NCI-H128 (cell line): ENCODE data around the gene PRR13.
"Not testable (repeated sequence)": the region's sequence is repeated elsewhere in the genome, so short reads cannot be mapped to it uniquely, and the experiment has no call there.

Experiments
- DNase-seq: peaks from one replicate; lab custom pipeline; 2025; ENCODE audit not compliant: unreplicated experiment; lab: John Stamatoyannopoulos, UW

PRR13 gene

GRCh38 chr12:53441040-53441833, at the start of gene PRR13:
TSS of gene PRR13 (plus strand) at chr12:53441734. CDS start at chr12:53442715, 981 bp downstream.
- DNase-seq: peak; percentile 95

DNA sequence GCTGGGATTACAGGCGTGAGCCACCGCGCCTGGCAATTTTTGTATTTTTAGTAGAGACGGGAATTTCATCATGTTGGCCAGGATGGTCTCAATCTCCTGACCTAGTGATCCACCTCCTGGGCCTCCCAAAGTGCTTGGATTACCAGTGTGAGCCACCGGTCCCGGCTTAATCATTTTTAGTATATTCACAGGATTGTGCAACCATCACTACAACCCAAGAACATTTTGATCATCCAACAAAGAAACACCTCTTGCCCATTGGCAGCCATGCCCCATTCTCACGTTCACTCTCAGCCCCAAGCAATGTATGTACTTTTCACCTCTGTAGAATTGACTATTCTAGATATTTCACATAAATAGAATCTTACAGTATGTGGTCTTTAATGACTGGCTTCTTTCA, 41.6 kb upstream of the PRR13 start:
- no peak for DNase-seq

DNA sequence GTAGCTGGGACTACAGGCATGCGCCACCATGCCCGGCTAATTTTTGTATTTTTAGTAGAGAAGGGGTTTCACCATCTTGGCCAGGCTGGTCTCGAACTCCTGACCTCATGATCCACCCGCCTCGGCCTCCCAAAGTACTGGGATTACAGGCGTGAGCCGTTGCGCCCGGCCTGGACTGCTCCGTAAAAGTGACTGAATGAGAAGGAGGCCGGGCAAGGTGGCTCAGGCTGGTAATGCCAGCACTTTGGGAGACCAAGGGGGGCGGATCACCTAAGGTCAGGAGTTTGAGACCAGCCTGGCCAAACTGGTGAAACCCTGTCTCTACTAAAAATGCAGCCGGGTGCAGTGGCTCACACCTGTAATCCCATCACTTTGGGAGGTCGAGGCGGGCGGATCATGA, 39.2 kb upstream of the PRR13 start:
- not testable (repeated sequence) for DNase-seq

DNA sequence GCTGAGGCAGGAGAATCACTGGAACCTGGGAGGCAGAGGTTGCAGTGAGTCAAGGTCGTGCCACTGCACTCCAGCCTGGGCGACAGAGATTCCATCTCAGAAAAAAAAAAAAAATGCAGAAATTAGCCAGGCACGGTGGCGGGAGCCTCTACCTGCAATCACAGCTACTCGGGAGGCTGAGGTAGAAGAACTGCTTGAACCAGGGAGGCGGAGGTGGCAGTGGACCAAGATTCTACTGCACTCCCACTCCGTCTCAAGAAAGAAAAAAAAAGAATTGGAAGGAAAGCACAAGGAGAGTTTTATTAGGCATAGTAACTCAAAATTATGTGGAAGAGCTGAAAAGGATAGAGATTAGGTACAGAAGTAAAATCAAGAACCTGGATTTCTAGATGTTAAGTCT, 38.7 kb upstream of the PRR13 start:
- DNase-seq: no peak

- DNase-seq: no peak
These were observed 30.6 kb upstream of the PRR13 start for GRCh38 chr12:53410951-53411350.

- DNase-seq: no peak
These were observed 27.9 kb upstream of the PRR13 start for GRCh38 chr12:53413485-53414204.

DNA sequence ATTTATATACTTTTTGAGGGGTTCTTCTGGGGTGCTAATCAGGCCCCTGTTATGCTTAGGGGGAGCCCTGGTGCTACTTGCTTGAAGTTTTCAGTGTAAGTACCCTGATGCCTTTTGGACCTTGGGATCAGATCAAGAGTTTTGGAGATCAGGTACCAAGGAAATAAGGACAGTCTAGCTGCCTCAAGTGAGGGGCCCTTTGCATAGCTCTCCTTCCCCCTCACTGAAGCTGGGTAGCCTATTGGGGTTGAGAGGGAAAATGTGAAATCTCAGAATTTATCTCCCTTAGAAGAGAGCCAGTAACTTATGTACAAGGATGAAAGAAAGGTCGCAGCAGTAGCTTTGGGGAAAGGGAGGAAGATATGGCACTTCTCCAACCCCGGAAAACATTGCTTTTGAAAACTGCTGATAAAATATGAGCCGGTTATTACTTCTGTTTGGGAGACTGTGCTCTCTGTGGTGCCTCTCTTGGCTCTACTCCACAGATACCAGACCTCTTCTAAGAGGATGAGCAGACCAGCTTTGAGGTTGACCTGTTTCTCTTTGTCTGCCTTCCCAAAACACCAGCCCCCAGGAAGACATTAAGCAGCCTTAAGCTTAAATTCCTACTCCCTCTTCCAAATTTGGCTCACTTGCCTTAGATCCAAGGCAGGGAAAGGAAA, 26.6 kb upstream of the PRR13 start:
- no peak for DNase-seq

DNA sequence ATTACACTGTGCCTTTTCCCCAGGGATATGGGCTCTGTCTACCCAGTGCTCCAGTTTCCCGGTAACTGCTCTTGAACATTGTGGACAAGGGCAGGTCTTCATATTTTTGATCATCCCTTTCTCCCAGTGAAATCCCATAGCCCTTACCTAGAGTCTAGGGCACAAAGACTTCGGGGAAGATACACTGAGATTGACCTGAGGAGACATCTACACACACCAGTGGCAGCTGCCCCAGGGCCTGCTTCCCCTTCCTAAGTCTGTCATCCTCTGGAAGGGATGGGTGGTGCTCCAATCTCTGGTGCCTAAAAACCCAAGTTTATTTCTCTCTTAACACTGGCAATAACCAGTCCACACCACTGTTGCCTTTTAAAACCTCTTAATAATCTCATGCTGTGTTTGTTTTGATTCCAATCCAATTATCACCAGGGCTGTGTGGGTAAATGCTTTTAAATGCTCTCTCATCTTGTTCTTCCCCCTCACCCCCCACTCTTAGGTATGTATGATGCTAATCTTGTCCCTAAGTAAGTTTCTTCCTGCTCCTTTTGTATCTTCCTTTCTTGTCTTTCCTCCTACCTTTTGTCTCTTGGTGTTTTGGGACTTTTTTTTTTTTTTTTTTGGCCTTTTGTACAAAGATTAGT, 25.7 kb upstream of the PRR13 start:
- not testable (repeated sequence) for DNase-seq

GRCh38 chr12:53417291-53417816, 24.2 kb upstream of the PRR13 start:
- not testable (repeated sequence) for DNase-seq

- no peak for DNase-seq
These were observed 23.3 kb upstream of the PRR13 start for GRCh38 chr12:53418221-53418620.

- no peak for DNase-seq
These were observed 21.8 kb upstream of the PRR13 start for GRCh38 chr12:53419756-53420155.

DNA sequence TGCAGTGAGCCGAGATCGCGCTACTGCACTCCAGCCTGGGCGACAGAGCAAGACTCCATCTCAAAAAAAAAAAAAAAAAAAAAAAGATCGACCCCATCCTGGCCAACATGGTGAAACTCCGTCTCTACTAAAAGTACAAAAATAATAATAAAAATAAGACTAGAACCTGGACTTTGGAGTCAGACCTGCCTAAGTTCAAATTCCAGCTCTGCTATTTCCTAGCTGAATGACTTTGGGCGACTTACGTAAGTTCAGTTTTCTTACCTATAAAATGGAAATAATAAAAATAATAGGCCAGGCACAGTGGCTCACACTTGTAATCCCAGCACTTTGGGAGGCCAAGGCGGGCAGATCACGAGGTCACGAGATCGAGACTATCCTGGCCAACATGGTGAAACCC, 19.3 kb upstream of the PRR13 start:
- DNase-seq: not testable (repeated sequence)

GRCh38 chr12:53423597-53423996, 17.9 kb upstream of the PRR13 start, which contains the start of gene AMHR2:
TSS of gene AMHR2 (plus strand) at chr12:53423855. CDS start at chr12:53423935, 80 bp downstream.
- DNase-seq: no peak

GRCh38 chr12:53424626-53425514, 16.7 kb upstream of the PRR13 start:
- DNase-seq: no peak

DNA sequence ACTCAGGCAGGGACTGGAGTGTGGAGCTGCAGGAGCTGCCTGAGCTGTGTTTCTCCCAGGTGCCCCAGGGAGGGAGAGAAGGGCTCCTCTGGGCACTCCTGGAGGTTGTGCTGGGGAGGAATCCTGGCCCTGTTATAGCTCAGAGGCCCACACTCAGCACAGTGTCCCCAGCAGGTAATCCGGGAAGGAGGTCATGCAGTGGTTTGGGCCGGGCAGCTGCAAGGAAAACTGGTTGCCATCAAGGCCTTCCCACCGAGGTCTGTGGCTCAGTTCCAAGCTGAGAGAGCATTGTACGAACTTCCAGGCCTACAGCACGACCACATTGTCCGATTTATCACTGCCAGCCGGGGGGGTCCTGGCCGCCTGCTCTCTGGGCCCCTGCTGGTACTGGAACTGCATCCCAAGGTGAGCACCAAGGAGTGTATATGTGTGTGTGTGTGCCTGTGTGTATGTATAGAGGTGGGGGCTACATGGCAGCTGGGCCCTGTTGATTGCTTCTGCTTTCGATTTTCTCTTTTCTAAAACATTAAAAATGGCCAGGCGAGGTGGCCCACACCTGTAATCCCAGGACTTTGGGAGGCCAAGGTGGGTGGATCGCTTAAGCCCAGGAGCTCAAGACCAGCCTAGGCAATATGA, 15.9 kb upstream of the PRR13 start:
- no peak for DNase-seq

- no peak for DNase-seq
These were observed 13.5 kb upstream of the PRR13 start for GRCh38 chr12:53427905-53428594.

DNA sequence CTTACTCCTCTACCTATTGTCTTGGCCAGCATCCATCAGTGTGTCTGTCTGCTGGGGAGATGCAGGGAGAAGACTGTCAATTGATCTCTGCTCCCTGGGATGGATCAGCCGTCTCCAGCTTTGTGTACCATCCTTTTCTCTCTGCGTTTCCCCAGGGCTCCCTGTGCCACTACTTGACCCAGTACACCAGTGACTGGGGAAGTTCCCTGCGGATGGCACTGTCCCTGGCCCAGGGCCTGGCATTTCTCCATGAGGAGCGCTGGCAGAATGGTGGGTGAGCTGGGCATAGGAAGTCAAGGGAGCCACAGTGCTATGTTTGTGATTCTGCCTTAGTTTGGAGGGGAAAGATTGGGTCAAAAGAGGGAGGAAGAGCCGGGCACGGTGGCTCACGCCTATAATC, 12.8 kb upstream of the PRR13 start:
- DNase-seq: no peak

DNA sequence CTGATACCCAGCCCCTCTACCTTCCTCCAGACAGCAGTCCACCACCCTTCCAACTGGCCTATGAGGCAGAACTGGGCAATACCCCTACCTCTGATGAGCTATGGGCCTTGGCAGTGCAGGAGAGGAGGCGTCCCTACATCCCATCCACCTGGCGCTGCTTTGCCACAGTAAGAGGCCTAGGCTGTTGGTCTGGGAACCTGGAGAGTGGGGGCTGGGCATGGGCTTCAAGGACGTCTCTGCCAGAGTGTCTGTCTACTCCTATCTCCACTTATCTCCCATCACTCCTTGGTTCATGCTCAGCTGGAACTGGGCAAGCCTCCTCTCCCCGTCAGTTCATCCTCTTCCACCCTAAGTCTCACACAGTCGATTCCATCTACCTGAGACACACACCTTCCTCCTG, 11.4 kb upstream of the PRR13 start:
- no peak for DNase-seq

DNA sequence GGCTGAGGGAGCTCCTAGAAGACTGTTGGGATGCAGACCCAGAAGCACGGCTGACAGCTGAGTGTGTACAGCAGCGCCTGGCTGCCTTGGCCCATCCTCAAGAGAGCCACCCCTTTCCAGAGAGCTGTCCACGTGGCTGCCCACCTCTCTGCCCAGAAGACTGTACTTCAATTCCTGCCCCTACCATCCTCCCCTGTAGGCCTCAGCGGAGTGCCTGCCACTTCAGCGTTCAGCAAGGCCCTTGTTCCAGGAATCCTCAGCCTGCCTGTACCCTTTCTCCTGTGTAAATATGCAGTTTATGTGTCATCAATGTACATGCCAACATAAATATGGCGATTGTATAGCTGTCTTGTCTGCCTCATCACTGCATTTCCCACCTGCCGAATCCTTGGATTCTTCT, 10.3 kb upstream of the PRR13 start:
- DNase-seq: no peak
